Lung (tissue), 16 donors: ENCODE measurements around the gene SMAD2. TPM values are rescaled to one million over a fixed set of nuclear protein-coding genes. Genes with fewer than 3 reads are reported as not detected.
A peak's percentile ranks its signal among the peaks of the same experiment; 100 is the strongest.

ENCODE experiments used
- ATAC-seq: fragments of 200-7000 bp; cut with Tn5 transposase; one replicate; pipeline ENCODE4 v1.9.1; 2020; ENCODE audit warnings: moderate number of reproducible peaks; ENCODE audit not compliant: insufficient read depth, low FRiP score
- DNase-seq, 3 donors: peaks; one replicate each; pipeline ENCODE4 v3.0.0-alpha.2; 2013 to 2017
- H3K27ac ChIP-seq, 2 donors: one replicate each; pipeline ENCODE4 v1.5.1; 2013; ENCODE audit warnings: mild to moderate bottlenecking in 2 of 2, moderate library complexity in 2 of 2, control low read depth in 1 of 2, inconsistent platforms in 1 of 2, low read depth in 1 of 2, low read length in 1 of 2
- H3K27me3 ChIP-seq, 3 donors: one replicate each; pipeline ENCODE4 v1.5.1; 2013; ENCODE audit warnings: low read length in 2 of 3; ENCODE audit not compliant: control insufficient read depth in 3 of 3, insufficient read depth in 3 of 3
- H3K36me3 ChIP-seq, 4 donors: one replicate each; pipeline ENCODE4 v1.5.1; 2013; ENCODE audit warnings: low read length in 4 of 4, mild to moderate bottlenecking in 1 of 4, moderate library complexity in 1 of 4; ENCODE audit not compliant: control insufficient read depth in 4 of 4, insufficient read depth in 4 of 4
- H3K4me1 ChIP-seq, 5 donors: one replicate each; pipeline ENCODE4 v1.5.1; 2013; ENCODE audit warnings: low read length in 5 of 5, mild to moderate bottlenecking in 2 of 5, moderate library complexity in 1 of 5; ENCODE audit not compliant: control insufficient read depth in 5 of 5, insufficient read depth in 5 of 5
- H3K4me3 ChIP-seq: one replicate; pipeline ENCODE4 v1.5.1; 2013; ENCODE audit warnings: mild to moderate bottlenecking, control low read depth, moderate library complexity
- H3K9ac ChIP-seq, 2 donors: one replicate each; pipeline ENCODE4 v1.5.1; 2013; ENCODE audit warnings: low read length in 2 of 2, control low read depth in 1 of 2; ENCODE audit not compliant: insufficient read depth in 1 of 2
- H3K9me3 ChIP-seq, 4 donors: one replicate each; pipeline ENCODE4 v1.5.1; 2013; ENCODE audit warnings: low read length in 3 of 4, mild to moderate bottlenecking in 1 of 4, moderate library complexity in 1 of 4; ENCODE audit not compliant: control insufficient read depth in 4 of 4, insufficient read depth in 3 of 4
- WGBS, 2 donors: extraction: QIAGEN DNeasy Blood & Tissue Kit; methylation state at CpG; one replicate each; pipeline ENCODE4 v1.1.7; 2013; 5-methylcytosine and 5-hydroxymethylcytosine counted together
- long read RNA-seq, 5 donors: transcript quantifications; one replicate each; lab custom pipeline, GENCODE V29; 2026
- polyA plus RNA-seq, 2 donors: library from polyadenylated mRNA; stranded (reverse); fragments of 200-250 nt; gene quantifications; one replicate each; pipeline ENCODE4 v1.2.1, GENCODE V29; 2013
- total RNA-seq, 2 donors: library from RNA; depleted of rRNA in 1 of 2; stranded (reverse); fragments of >200 nt in 1 of 2; gene quantifications; one replicate each; pipeline ENCODE4 v1.2.1, GENCODE V29; 2014 to 2021
- TF ChIP-seq, protein P1 (sequence below): IDR thresholded peaks from 2 replicates; pipeline ENCODE4 v1.5.1; 2012; ENCODE audit warnings: mild to moderate bottlenecking; ENCODE audit errors: control extremely low read depth, extremely low read depth
- donor health status: control.
- donor health status: control.
- donor health status: Bipolar disorder and iron deficiency.
- donor health status: healthy.
- donor health status: DM: yes; HTN: yes; CAD: no.

Gene SMAD2
- total RNA-seq: 100 to 1,000 TPM; 129 to 161 TPM
- 10 to 100 TPM; 30.6 to 51.7 TPM for polyA plus RNA-seq
- long read RNA-seq, donor 1, full-length matches to known transcripts: 7 of 20 reads
- long read RNA-seq, donor 1, partial matches to known transcripts: 13 of 20 reads
- long read RNA-seq, donor 1, other reads (novel, unspliced or antisense): 0 of 20 reads
- long read RNA-seq, donor 2, full-length matches to known transcripts: 3 of 3 reads
- long read RNA-seq, donor 2, partial matches to known transcripts: 0 of 3 reads
- long read RNA-seq, donor 2, other reads (novel, unspliced or antisense): 0 of 3 reads
- long read RNA-seq, donor 3, full-length matches to known transcripts: 5 of 5 reads
- long read RNA-seq, donor 3, partial matches to known transcripts: 0 of 5 reads
- long read RNA-seq, donor 3, other reads (novel, unspliced or antisense): 0 of 5 reads
- long read RNA-seq, donor 4, partial matches to known transcripts: 0 of 1 reads
- long read RNA-seq, donor 4, other reads (novel, unspliced or antisense): 0 of 1 reads
- long read RNA-seq, donor 5, full-length matches to known transcripts: 9 of 16 reads
- long read RNA-seq, donor 5, partial matches to known transcripts: 7 of 16 reads
- long read RNA-seq, donor 5, other reads (novel, unspliced or antisense): 0 of 16 reads

DNA sequence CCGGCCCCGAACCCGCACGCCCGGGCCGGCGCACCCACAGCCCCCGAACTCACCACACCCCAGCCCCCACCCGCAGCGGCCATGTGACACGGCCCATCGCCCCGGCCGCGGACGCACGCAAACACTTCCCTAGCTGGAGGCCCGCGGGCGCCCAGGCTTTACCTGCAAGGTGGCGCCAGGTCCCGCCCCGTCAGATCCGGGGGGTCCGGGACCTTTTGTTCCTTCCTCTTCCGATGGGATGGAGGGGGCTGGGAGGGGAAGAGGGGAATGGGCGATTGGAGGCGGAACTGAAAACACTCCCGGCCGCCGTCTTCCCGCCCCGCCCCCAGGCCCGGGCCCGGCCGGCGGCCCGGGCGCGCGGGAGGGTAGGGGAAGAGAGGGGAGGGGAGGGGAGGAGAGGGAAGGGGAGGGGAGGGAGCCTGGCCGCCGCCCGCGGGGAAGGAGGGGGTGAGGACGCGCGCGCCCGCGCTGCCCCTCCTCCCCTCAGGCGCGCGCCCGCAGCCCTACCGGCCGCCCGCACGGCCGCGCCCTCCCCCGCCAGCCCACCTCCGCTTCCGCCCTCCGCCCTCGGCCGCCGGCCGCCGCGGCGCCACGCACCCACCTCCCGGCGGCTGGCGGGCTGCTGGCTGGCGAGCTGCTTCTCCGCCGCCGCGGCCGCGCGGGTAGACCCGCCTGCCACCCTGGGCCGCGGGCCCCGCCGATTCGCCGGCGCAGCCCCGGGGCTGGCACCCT is at the start of gene SMAD2:
SMAD2 (minus strand) TSS at position 461 of the 732 bp plus-strand sequence. CDS start 33,903 bp downstream, outside the sequence.
- H3K4me1 ChIP-seq: peaks cover 0 to 28% (median 14%) of the 10 kb centered on the region in 5 donors
- ATAC-seq (peak; percentile 65), DNase-seq (peak; percentile 84 to 93 (median 87))
- TF ChIP-seq, protein P1, sequence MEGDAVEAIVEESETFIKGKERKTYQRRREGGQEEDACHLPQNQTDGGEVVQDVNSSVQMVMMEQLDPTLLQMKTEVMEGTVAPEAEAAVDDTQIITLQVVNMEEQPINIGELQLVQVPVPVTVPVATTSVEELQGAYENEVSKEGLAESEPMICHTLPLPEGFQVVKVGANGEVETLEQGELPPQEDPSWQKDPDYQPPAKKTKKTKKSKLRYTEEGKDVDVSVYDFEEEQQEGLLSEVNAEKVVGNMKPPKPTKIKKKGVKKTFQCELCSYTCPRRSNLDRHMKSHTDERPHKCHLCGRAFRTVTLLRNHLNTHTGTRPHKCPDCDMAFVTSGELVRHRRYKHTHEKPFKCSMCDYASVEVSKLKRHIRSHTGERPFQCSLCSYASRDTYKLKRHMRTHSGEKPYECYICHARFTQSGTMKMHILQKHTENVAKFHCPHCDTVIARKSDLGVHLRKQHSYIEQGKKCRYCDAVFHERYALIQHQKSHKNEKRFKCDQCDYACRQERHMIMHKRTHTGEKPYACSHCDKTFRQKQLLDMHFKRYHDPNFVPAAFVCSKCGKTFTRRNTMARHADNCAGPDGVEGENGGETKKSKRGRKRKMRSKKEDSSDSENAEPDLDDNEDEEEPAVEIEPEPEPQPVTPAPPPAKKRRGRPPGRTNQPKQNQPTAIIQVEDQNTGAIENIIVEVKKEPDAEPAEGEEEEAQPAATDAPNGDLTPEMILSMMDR: no peak
- H3K9me3 ChIP-seq: no peaks in the 10 kb centered on the region
- H3K36me3 ChIP-seq: no peaks in the 10 kb centered on the region
- WGBS, 2 donors: 0 to 1% methylated on average over 38 to 92 of the region's 93 CpGs
- H3K27ac ChIP-seq: peak within 1 kb of the TSS; percentile 98 to 100
- peak within 1 kb of the TSS; percentile 81 for H3K4me3 ChIP-seq
- H3K27me3 ChIP-seq: no peaks in the 10 kb centered on the region
- peak within 1 kb of the TSS; percentile 50 to 90 for H3K9ac ChIP-seq

DNA sequence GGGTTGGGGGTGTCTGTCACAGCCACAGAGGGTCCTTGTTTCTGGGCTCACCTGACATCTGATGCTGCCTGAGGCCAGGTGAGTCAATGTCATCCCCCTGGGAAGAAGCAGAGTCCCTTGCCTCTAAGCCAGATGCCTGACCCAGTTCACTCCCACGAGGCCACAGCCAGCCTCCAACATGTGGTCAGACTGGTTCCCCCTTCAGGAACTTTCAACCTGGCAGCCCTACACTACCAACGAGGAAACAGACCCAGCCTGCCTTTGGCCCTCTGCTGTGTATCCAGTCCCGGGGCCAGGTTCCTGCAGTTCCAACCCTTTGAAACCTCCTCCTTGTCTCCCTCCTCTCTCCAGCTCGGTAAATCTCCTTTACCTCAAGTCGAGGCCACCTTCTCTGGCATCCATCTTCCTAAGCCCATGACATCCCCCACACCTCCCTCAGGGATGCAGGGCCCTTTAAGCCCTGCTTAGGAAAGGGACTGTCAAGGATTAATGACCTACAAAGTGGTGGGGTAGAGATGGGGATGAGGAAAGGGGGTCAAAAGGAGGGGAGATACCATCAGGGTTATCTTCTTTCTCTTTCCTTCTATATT is 49.2 kb upstream of the SMAD2 start:
- 32 to 52% methylated on average over 5 of the region's 5 CpGs for WGBS, 2 donors
- DNase-seq (no peak), ATAC-seq (no peak)
- H3K9ac ChIP-seq: no peak overlapping the region
- no peak overlapping the region for H3K27ac ChIP-seq
- TF ChIP-seq, protein P1: no peak
- no peak overlapping the region for H3K4me3 ChIP-seq
- H3K4me1 ChIP-seq: no peaks in the 10 kb centered on the region
- no peaks in the 10 kb centered on the region for H3K27me3 ChIP-seq
- no peaks in the 10 kb centered on the region for H3K9me3 ChIP-seq
- H3K36me3 ChIP-seq: no peaks in the 10 kb centered on the region

DNA sequence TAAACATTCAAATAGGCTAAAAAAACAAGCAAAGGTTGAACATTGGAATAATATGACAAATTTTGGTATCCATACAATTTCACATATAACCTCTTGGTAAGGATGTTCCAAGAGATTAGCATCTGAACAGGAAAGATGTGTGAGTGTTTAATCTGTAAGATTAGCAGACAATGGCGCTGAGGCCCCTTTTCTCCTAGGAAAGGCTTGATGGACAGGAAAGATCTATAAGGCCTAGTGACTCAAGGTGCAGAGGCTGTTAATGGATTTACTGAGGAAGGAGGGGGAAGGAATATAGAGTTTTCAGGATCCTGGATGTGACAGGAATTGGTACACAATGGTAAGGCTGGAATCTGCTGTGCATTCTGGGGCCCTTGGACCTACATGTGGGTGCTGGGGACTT is 48.1 kb upstream of the SMAD2 start:
- Histone ChIP-seq H3K9ac (no peak overlapping the region), H3K4me3 (no peak overlapping the region), H3K36me3 (no peaks in the 10 kb centered on the region), H3K27me3 (peaks cover 0 to 2% (median 0%) of the 10 kb centered on the region in 3 donors), H3K27ac (no peak overlapping the region), H3K4me1 (no peaks in the 10 kb centered on the region), H3K9me3 (no peaks in the 10 kb centered on the region)
- WGBS, 2 donors: 63 to 85% methylated on average over 1 of the region's 1 CpG
- TF ChIP-seq, protein P1: no peak
- DNase-seq: no peak
- ATAC-seq: no peak
